ENCODE measurements around the gene UACA.

- TF ChIP-seq CTCF (IDR thresholded peaks at IDR 0.05): no peak
- no peak for TF ChIP-seq POLR2A (IDR thresholded peaks at IDR 0.05)
Measured at GRCh38 chr15:70615435-70616310, 147.7 kb downstream of the UACA start.
